Esophagus squamous epithelium (tissue), 4 donors: ENCODE results near the gene IMMT.

Source experiments
- POLR2A ChIP-seq, 4 donors: fragments of 450-650 bp; IDR thresholded peaks; one replicate each; pipeline ENCODE4 v1.6.1; 2017; ENCODE audit warnings: antibody characterized with exemption in 4 of 4, mild to moderate bottlenecking in 4 of 4, moderate library complexity in 3 of 4
- TF ChIP-seq, protein P1 (sequence below), 6 experiments: fragments of 450-650 bp in 4 of 6; fragments of 200-600 bp in 2 of 6; sonication (generic) in 2 of 6; IDR thresholded peaks; one replicate each; pipeline ENCODE4 v1.5.1; 2016 to 2019; ENCODE audit warnings: antibody characterized with exemption in 6 of 6, mild to moderate bottlenecking in 4 of 6, moderate library complexity in 4 of 6

DNA sequence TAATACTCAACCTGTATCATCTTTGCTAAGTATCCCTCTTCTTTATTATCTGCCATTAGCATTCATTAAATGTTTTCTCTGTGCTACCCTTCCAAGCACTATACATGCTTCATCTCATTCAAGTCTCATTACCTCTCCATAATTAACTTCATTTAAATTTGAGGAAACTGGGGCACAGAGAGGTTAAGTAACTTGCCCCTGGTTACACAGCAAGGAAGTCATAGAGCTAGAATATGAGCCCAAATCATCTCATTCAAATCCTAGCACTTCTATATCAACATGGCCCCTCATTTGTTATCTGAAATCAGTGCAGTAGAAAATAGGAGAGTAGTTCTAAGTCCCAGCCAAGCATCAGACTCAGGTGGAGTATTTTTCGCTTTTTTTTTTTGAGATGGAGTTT lies 8.4 kb upstream of the IMMT start:
- TF ChIP-seq POLR2A (IDR thresholded peaks at IDR 0.05): no peak
- TF ChIP-seq, protein P1, sequence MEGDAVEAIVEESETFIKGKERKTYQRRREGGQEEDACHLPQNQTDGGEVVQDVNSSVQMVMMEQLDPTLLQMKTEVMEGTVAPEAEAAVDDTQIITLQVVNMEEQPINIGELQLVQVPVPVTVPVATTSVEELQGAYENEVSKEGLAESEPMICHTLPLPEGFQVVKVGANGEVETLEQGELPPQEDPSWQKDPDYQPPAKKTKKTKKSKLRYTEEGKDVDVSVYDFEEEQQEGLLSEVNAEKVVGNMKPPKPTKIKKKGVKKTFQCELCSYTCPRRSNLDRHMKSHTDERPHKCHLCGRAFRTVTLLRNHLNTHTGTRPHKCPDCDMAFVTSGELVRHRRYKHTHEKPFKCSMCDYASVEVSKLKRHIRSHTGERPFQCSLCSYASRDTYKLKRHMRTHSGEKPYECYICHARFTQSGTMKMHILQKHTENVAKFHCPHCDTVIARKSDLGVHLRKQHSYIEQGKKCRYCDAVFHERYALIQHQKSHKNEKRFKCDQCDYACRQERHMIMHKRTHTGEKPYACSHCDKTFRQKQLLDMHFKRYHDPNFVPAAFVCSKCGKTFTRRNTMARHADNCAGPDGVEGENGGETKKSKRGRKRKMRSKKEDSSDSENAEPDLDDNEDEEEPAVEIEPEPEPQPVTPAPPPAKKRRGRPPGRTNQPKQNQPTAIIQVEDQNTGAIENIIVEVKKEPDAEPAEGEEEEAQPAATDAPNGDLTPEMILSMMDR (IDR thresholded peaks at IDR 0.05): no peak
